Epithelial cell of proximal tubule (primary cell): ENCODE data around the gene MYH16. TPM values are rescaled to one million over a fixed set of nuclear protein-coding genes. Genes with fewer than 3 reads are reported as not detected.
"Not testable (repeated sequence)": the region's sequence is repeated elsewhere in the genome, so short reads cannot be mapped to it uniquely, and the experiment has no call there.

Experiments used
- DNase-seq: peaks from one replicate; pipeline ENCODE4 v3.0.0-alpha.2; 2011; ENCODE audit warnings: low read depth
- H3K4me3 ChIP-seq: 2 replicates; pipeline ENCODE4 v1.5.1; 2011; ENCODE audit warnings: low read depth, mild to moderate bottlenecking, low read length
- total RNA-seq: library from RNA; depleted of rRNA; stranded (reverse); fragments of >200 nt; gene quantifications from 2 replicates; pipeline ENCODE4 v1.2.3, GENCODE V29; 2015
- TF ChIP-seq, protein P1 (sequence below): conservative IDR thresholded peaks from 2 replicates; pipeline ENCODE4 v1.5.1; 2012; ENCODE audit warnings: low read depth, mild to moderate bottlenecking, low read length

Gene MYH16
- total RNA-seq, 1 donor from 2014 or later = 1.0 TPM

- no peak for DNase-seq
- TF ChIP-seq, protein P1, sequence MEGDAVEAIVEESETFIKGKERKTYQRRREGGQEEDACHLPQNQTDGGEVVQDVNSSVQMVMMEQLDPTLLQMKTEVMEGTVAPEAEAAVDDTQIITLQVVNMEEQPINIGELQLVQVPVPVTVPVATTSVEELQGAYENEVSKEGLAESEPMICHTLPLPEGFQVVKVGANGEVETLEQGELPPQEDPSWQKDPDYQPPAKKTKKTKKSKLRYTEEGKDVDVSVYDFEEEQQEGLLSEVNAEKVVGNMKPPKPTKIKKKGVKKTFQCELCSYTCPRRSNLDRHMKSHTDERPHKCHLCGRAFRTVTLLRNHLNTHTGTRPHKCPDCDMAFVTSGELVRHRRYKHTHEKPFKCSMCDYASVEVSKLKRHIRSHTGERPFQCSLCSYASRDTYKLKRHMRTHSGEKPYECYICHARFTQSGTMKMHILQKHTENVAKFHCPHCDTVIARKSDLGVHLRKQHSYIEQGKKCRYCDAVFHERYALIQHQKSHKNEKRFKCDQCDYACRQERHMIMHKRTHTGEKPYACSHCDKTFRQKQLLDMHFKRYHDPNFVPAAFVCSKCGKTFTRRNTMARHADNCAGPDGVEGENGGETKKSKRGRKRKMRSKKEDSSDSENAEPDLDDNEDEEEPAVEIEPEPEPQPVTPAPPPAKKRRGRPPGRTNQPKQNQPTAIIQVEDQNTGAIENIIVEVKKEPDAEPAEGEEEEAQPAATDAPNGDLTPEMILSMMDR = no peak
- no peak overlapping the region for H3K4me3 ChIP-seq
These were observed 2.9 kb downstream of the MYH16 start for GRCh38 chr7:99275496-99275895.

- DNase-seq = no peak
- TF ChIP-seq, protein P1 = no peak
- H3K4me3 ChIP-seq = no peak overlapping the region
These were observed 5.5 kb downstream of the MYH16 start for GRCh38 chr7:99278180-99278579.

GRCh38 chr7:99284165-99284564 is 11.5 kb downstream of the MYH16 start:
- not testable (repeated sequence) for DNase-seq, H3K4me3 ChIP-seq

DNA sequence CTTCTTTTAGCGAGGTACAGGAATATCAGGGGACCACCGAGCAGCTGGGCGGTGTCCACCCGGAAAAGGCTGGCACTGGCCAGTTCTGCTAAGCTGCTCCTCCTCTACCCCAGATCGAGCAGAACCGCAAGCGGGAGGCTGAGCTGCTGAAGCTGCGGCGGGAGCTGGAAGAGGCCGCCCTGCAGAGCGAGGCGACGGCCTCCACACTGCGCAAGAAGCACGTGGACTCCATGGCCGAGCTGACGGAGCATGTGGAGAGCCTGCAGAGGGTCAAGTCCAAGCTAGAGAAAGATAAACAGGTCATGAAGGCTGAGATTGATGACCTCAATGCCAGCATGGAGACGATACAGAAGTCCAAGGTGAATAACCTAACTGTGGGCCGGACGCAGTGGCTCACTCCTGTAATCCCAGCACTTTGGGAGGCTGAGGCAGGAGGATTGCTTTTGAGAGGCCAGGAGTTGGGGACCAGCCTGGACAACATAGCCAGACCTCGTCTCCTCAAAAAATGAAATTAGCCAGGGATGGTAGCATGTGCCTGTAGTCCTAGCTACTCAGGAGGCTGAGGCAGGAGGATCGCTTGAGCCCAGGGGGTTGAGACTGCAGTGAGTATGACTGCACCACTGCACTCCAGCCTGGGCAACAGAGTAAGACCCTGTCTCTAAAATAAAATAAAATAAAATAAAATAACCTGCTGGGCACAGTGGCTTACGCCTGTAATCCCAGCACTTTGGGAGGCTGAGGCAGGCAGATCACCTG is 15.3 kb downstream of the MYH16 start:
- no peak for DNase-seq

GRCh38 chr7:99289185-99289584 is 16.5 kb downstream of the MYH16 start:
- TF ChIP-seq, protein P1 = no peak
- no peak overlapping the region for H3K4me3 ChIP-seq
- no peak for DNase-seq

More for the DNA sequence above, 15.3 kb downstream of the MYH16 start:
- TF ChIP-seq, protein P1 = no peak
- no peak overlapping the region for H3K4me3 ChIP-seq

- DNase-seq, H3K4me3 ChIP-seq: not testable (repeated sequence)
These were observed 17.5 kb downstream of the MYH16 start for GRCh38 chr7:99290148-99290547.

- TF ChIP-seq, protein P1 = no peak
- DNase-seq = no peak
- no peak overlapping the region for H3K4me3 ChIP-seq
These were observed 18.5 kb downstream of the MYH16 start for GRCh38 chr7:99290980-99291607.

DNA sequence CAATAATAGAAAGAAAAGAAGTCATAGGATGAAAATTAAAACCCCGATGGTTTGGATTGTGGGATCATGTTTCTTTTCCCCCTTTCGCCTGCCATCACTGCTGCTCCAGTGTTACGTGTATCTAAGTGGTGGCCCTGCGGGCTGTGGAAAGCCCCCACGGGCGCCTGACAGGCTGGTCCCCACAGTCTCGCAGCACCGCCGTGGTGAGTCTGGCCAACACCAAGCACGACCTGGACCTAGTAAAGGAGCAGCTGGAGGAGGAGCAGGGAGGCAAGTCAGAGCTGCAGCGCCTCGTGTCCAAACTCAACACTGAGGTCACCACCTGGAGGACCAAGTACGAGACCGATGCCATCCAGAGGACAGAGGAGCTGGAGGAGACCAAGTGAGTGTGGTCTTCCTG is 19.5 kb downstream of the MYH16 start:
- H3K4me3 ChIP-seq = no peak overlapping the region
- no peak for DNase-seq
- TF ChIP-seq, protein P1 = no peak
